ENCODE data around the gene TUSC2.

TUSC2 gene

GRCh38 chr3:50320853-50321335 is 7.1 kb downstream of the TUSC2 start:
- Mint-ChIP-seq H3K36me3 (ENCODE audit: low read depth) (peaks cover 25% of the 10 kb centered on the region), H3K9me3 (no peaks in the 10 kb centered on the region), H3K4me3 (peak overlapping the region; percentile 95), H3K27me3 (ENCODE audit: low read depth, poor library complexity) (peaks cover 9% of the 10 kb centered on the region), H3K4me1 (peaks cover 62% of the 10 kb centered on the region), H3K27ac (peak overlapping the region; percentile 90)
- DNase-seq: peak; percentile 90
- TF ChIP-seq CTCF (IDR thresholded peaks at IDR 0.05): no peak

DNA sequence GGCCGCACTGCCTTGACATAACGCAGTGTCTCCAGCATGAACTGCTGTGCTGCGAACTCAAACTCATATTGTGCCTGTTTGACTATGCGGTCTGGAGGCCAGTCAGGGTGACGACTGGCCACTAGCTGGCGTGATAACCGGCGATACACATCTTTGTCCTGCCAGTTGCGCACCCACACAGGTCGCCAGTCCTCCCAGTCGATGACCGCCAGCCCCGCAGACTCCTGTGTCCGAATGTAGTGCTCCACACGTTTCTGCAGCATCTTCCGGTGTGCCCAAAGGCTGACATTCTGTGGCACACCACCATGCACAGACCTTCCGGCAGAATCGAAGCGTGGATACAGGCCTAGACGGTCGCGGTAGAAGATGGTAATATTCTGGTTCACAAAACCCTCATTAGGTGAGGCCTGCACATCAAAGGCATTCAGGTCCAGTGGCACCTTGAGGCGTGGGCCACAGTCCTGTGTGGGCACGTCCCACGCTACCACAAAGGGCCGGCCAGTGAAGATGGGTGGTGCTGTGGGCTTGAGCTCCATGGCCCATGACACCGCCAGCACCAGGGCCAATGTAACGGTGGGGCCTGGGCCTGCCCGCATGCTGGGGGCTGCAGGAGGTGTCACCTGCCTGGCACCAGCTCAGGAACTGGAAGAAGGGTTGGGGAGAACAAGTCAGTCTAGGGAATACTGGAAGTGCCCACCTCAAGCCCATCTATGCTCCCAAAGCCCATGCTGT is 8.0 kb downstream of the TUSC2 start:
- H3K36me3 Mint-ChIP-seq (ENCODE audit: low read depth): peaks cover 30% of the 10 kb centered on the region
- H3K4me1 Mint-ChIP-seq: peaks cover 66% of the 10 kb centered on the region

DNA sequence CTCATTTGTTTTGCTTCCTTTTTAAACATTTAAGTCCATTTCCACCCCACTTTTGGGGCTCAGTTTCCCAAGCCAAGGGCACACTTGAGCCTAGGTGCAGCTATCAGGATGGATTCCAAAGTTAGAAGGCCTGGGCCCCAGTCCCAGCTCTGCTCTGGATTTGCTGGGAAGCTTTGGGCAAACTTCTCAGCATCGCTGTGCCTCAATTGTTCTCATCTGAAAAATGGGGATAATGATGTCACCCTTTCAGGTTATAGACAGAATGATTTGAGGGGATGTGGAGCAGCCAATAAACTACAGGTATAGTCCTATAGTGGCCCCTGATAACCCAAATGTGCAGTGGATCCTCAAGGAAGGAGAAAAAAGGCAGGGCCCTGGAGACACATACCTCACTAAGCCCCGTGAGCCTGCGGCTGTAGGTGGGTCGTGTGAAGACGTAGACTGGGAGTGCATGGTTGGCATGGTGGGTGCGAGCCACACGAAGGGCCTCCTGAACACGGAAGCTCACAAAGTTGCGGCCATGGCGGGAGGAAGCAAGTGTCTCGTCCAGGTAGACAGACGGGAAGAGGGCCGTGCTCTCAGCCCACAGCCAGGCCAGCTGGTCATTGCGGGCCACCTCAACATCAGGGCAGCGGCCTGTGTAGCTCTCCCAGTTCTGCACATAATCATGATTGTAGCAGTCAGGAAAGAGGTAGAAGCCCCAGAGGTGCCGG is 8.7 kb downstream of the TUSC2 start:
- Mint-ChIP-seq H3K4me1 (peaks cover 62% of the 10 kb centered on the region), H3K27me3 (ENCODE audit: low read depth, poor library complexity) (peaks cover 9% of the 10 kb centered on the region), H3K4me3 (peak overlapping the region; percentile 95), H3K27ac (peak overlapping the region; percentile 57), H3K9me3 (peaks cover under 1% of the 10 kb centered on the region), H3K36me3 (ENCODE audit: low read depth) (peaks cover 35% of the 10 kb centered on the region)
- DNase-seq: no peak
- no peak for TF ChIP-seq CTCF (IDR thresholded peaks at IDR 0.05)

More for the DNA sequence above, 8.0 kb downstream of the TUSC2 start:
- Mint-ChIP-seq H3K9me3 (no peaks in the 10 kb centered on the region), H3K4me3 (peak overlapping the region; percentile 95), H3K27ac (peak overlapping the region; percentile 90), H3K27me3 (ENCODE audit: low read depth, poor library complexity) (peaks cover 9% of the 10 kb centered on the region)
- DNase-seq: no peak
- no peak for TF ChIP-seq CTCF (IDR thresholded peaks at IDR 0.05)

- Mint-ChIP-seq H3K27me3 (ENCODE audit: low read depth, poor library complexity) (peaks cover 9% of the 10 kb centered on the region), H3K27ac (no peak overlapping the region), H3K4me3 (peak overlapping the region; percentile 95), H3K4me1 (peaks cover 61% of the 10 kb centered on the region), H3K36me3 (ENCODE audit: low read depth) (peaks cover 42% of the 10 kb centered on the region), H3K9me3 (peaks cover 7% of the 10 kb centered on the region)
- no peak for DNase-seq
- TF ChIP-seq CTCF (IDR thresholded peaks at IDR 0.05): no peak
Observed at GRCh38 chr3:50318615-50319014, 9.4 kb downstream of the TUSC2 start.

DNA sequence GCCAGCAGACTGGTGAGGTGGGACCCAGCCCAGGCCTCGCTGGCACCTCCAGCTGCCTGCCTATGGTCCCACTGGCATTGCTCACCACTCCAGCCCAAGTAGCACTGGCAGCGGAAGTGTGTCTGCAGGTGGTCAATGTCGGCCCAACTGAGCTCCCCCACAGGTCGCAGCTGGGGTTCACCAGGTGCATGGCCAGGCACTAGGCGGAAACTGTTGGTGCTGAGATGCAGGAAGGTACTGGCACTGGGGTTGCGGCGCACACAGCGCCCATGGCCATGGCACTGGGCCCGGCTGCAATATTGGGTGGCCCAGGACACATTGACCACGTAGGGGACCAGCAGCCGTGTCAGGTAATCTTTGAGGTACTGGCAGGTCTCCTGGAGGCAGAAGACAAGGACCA is 9.9 kb downstream of the TUSC2 start:
- peaks cover 12% of the 10 kb centered on the region for H3K9me3 Mint-ChIP-seq
- peaks cover 4% of the 10 kb centered on the region for H3K27me3 Mint-ChIP-seq (ENCODE audit: low read depth, poor library complexity)
- peaks cover 58% of the 10 kb centered on the region for H3K4me1 Mint-ChIP-seq
- no peak overlapping the region for H3K27ac Mint-ChIP-seq
- H3K36me3 Mint-ChIP-seq (ENCODE audit: low read depth): peaks cover 47% of the 10 kb centered on the region
- no peak for TF ChIP-seq CTCF (IDR thresholded peaks at IDR 0.05)
- no peak for DNase-seq
- peak overlapping the region; percentile 95 for H3K4me3 Mint-ChIP-seq
